A549 treated with AZD2906 at 1 μM for 4 hours (cell line): ENCODE results near the gene GOLGA1. TPM values are rescaled to one million over a fixed set of nuclear protein-coding genes. Genes with fewer than 3 reads are reported as not detected.

Experiments
- total RNA-seq: library from RNA; stranded (reverse); fragments of 200-300 nt; extraction: Qiagen RNA extraction; gene quantifications from 5 replicates; pipeline ENCODE4 v1.2.3, GENCODE V29; 2022

The GOLGA1 gene
- total RNA-seq = 10.2 to 10.6 TPM (median 10.6 TPM) in 5 replicates

GRCh38 chr9:124940894-124941678, at the start of gene GOLGA1:
Gene GOLGA1 (minus strand): TSS chr9:124941083. CDS start chr9:124938711, 2,372 bp downstream.

GRCh38 chr9:124861342-124862229, 79.3 kb downstream of the GOLGA1 start, which contains the start of the genes ARPC5L and RPL35:
Gene ARPC5L (plus strand): TSS chr9:124862130. CDS start chr9:124869291, 7,161 bp downstream.
Gene RPL35 (minus strand): TSS chr9:124861957. CDS start chr9:124861912, 45 bp downstream.

GRCh38 chr9:124852829-124853531, 87.9 kb downstream of the GOLGA1 start, which contains the start of gene WDR38:
Gene WDR38 (plus strand): TSS chr9:124853460. CDS start chr9:124853532, 72 bp downstream.

Other genes with a start within 250 kb of the GOLGA1 start
- gene NR6A1, start 169.8 kb downstream of the GOLGA1 start, total RNA-seq = 1.4 to 2.0 TPM (median 1.7 TPM) in 5 replicates
- gene OLFML2A, start 163.9 kb downstream of the GOLGA1 start, total RNA-seq = 24.5 to 37.8 TPM (median 31.4 TPM) in 5 replicates
- gene WDR38, start 87.6 kb downstream of the GOLGA1 start, total RNA-seq = 0.11 to 0.23 TPM (median 0.14 TPM) in 5 replicates
- 2,790 to 3,130 TPM (median 2,895 TPM) in 5 replicates for gene RPL35, start 79.1 kb downstream of the GOLGA1 start, total RNA-seq
- gene ARPC5L, start 79.0 kb downstream of the GOLGA1 start, total RNA-seq = 54.8 to 74.1 TPM (median 66.6 TPM) in 5 replicates
- 1.3 to 1.7 TPM (median 1.4 TPM) in 5 replicates for gene SCAI, start 202.4 kb upstream of the GOLGA1 start, total RNA-seq
- 24.1 to 26.0 TPM (median 25.7 TPM) in 5 replicates for gene PPP6C, start 248.7 kb upstream of the GOLGA1 start, total RNA-seq